Epithelial cell of esophagus (primary cell): ENCODE measurements around the gene TENM4.
A peak's percentile ranks its signal among the peaks of the same experiment; 100 is the strongest.

Experiments used
- DNase-seq: peaks from one replicate; pipeline ENCODE4 v3.0.0; 2010; ENCODE audit warnings: low read depth
- H3K4me3 ChIP-seq: 2 replicates; pipeline ENCODE4 v1.5.1; 2011; ENCODE audit warnings: mild to moderate bottlenecking, low read length, control low read depth
- TF ChIP-seq, protein P1 (sequence below): IDR thresholded peaks from 2 replicates; pipeline ENCODE4 v1.5.1; 2011; ENCODE audit warnings: low read depth, mild to moderate bottlenecking, low read length, control low read depth, inconsistent platforms; ENCODE audit not compliant: insufficient read depth; ENCODE audit errors: missing control alignments

TENM4 gene

DNA sequence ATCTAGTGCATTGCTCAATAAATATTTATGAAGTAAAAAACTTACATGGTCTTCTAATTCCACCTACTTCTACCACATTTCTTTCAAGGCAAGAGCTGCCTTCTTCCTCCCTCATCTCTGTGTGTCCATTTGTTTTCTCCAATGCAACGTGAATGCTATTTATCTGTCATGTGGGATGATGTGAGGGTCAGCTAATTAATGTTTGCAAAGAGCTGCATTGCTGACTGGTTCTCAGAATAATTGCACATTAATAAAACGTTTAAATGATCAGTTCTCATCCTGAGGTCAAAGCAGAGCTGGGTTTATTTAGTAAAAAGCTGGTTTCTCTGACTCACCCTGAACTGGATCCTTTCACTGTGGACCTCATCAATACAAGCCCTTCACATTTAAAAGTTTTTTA lies 8.7 kb downstream of the TENM4 start:
- DNase-seq, result no peak
- TF ChIP-seq, protein P1, sequence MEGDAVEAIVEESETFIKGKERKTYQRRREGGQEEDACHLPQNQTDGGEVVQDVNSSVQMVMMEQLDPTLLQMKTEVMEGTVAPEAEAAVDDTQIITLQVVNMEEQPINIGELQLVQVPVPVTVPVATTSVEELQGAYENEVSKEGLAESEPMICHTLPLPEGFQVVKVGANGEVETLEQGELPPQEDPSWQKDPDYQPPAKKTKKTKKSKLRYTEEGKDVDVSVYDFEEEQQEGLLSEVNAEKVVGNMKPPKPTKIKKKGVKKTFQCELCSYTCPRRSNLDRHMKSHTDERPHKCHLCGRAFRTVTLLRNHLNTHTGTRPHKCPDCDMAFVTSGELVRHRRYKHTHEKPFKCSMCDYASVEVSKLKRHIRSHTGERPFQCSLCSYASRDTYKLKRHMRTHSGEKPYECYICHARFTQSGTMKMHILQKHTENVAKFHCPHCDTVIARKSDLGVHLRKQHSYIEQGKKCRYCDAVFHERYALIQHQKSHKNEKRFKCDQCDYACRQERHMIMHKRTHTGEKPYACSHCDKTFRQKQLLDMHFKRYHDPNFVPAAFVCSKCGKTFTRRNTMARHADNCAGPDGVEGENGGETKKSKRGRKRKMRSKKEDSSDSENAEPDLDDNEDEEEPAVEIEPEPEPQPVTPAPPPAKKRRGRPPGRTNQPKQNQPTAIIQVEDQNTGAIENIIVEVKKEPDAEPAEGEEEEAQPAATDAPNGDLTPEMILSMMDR, result no peak
- no peak overlapping the region for H3K4me3 ChIP-seq

DNA sequence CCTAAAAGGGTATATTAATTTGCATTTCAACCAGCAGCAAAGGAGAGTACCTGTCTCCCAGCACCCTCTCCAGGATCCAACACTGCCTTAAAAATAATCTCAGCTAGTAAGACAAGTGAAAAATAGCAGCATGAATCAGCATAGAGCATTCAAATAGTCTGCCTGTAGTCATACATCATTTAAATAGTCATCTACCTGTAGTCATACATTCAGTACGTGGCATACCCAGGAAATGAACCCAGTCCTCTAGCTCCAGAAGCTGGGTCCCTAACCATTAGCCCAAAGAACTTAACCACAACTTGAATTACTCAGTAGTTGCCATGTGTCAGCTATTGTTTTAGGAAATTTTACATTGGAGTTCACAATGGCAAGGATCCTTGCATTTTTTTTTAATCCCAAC lies 9.3 kb downstream of the TENM4 start:
- TF ChIP-seq, protein P1, result no peak
- no peak overlapping the region for H3K4me3 ChIP-seq
- peak; percentile 92 for DNase-seq

DNA sequence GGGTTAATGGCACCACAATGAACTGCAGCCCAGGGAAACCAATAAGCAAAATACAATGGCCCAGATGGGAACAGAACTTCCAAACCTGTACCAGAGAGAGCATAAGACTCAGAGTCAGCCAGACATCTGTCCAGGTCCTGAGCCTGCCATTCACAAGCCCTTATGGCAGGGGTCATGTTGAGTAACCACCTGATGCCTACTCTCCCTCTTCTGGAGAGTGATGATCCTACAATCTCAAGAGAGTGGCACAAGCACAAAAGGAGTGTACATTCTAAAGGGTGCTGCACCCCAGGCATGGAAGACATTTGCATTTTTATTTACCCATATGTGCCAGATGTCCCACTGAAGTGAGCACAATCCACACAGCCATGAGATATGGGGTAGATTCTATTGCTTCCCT lies 10.6 kb downstream of the TENM4 start:
- no peak overlapping the region for H3K4me3 ChIP-seq
- DNase-seq, result no peak
- TF ChIP-seq, protein P1, result peak; percentile 18

GRCh38 chr11:79428406-79428805 lies 12.4 kb downstream of the TENM4 start:
- no peak overlapping the region for H3K4me3 ChIP-seq
- TF ChIP-seq, protein P1, result no peak
- no peak for DNase-seq

GRCh38 chr11:79427611-79428327 lies 13.1 kb downstream of the TENM4 start:
- H3K4me3 ChIP-seq, result no peak overlapping the region
- DNase-seq, result no peak
- TF ChIP-seq, protein P1, result no peak

DNA sequence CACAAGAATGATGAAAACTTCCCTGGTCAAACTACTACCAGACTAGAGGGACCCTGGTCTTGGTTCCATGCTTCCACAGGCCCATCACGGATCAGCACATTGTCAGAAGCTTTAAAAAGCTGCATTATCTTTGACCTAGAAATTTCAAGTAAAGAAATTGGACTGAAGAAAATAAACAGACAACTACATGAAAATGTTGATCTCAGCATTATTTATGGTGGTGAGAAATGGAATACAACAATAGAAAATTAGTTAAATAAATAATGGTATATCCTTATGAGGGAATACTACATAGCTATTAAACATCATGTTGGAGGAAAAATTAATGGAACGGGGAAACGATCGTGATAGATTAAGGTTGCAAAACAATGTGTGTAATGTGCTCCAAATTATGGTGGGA lies 13.7 kb downstream of the TENM4 start:
- no peak overlapping the region for H3K4me3 ChIP-seq
- TF ChIP-seq, protein P1, result no peak
- no peak for DNase-seq

- no peak for DNase-seq
- TF ChIP-seq, protein P1, result no peak
- H3K4me3 ChIP-seq, result no peak overlapping the region
These were observed 15.4 kb downstream of the TENM4 start for GRCh38 chr11:79425463-79425862.
